ENCODE measurements around the gene UROD. TPM values are rescaled to one million over a fixed set of nuclear protein-coding genes. Genes with fewer than 3 reads are reported as not detected.
"Not testable (repeated sequence)": the region's sequence is repeated elsewhere in the genome, so short reads cannot be mapped to it uniquely, and the experiment has no call there.

Gene UROD
- total RNA-seq, 6 experiments from 2014 or later, result 57.8 to 92.8 (median 71.2) TPM

DNA sequence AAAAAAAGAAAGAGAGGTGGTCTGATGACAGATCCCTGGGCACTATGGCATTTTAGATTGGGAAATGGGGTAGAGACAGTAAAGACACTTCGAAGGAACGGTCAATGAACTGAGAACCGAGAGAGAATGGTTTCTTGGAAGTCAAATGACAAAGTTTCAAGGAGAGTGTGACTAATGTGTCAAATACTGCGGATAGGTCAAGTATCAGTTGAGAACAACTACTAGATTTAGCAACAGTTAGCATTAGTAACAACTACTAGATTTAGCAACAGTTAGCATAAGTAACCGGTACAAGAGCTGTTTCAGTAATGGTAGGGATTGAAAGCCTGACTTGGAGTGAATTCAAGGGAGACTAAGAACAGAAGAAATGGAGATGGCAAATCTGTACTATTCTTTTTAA lies 35.0 kb downstream of the UROD start:
- intact Hi-C loops (cut with DNase I), result no loop called here
- H3K9me3 ChIP-seq, result no peaks in the 10 kb centered on the region
- H3K27ac ChIP-seq, result no peak overlapping the region
- H3K27me3 ChIP-seq, result no peaks in the 10 kb centered on the region
- H3K4me1 ChIP-seq, result no peaks in the 10 kb centered on the region
- no peaks in the 10 kb centered on the region for H3K36me3 ChIP-seq
- no peak overlapping the region for H3K4me3 ChIP-seq
- 78% methylated on average over 4 of the region's 5 CpGs for WGBS (ENCODE audit: insufficient coverage, low coverage, low lambda C conversion rate, missing lambda C conversion rate)
- no peak for TF ChIP-seq POLR2A (IDR thresholded peaks at IDR 0.05)
- TF ChIP-seq, protein P1, sequence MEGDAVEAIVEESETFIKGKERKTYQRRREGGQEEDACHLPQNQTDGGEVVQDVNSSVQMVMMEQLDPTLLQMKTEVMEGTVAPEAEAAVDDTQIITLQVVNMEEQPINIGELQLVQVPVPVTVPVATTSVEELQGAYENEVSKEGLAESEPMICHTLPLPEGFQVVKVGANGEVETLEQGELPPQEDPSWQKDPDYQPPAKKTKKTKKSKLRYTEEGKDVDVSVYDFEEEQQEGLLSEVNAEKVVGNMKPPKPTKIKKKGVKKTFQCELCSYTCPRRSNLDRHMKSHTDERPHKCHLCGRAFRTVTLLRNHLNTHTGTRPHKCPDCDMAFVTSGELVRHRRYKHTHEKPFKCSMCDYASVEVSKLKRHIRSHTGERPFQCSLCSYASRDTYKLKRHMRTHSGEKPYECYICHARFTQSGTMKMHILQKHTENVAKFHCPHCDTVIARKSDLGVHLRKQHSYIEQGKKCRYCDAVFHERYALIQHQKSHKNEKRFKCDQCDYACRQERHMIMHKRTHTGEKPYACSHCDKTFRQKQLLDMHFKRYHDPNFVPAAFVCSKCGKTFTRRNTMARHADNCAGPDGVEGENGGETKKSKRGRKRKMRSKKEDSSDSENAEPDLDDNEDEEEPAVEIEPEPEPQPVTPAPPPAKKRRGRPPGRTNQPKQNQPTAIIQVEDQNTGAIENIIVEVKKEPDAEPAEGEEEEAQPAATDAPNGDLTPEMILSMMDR (IDR thresholded peaks at IDR 0.05), result no peak
- no peak for DNase-seq
- no peak for ATAC-seq

DNA sequence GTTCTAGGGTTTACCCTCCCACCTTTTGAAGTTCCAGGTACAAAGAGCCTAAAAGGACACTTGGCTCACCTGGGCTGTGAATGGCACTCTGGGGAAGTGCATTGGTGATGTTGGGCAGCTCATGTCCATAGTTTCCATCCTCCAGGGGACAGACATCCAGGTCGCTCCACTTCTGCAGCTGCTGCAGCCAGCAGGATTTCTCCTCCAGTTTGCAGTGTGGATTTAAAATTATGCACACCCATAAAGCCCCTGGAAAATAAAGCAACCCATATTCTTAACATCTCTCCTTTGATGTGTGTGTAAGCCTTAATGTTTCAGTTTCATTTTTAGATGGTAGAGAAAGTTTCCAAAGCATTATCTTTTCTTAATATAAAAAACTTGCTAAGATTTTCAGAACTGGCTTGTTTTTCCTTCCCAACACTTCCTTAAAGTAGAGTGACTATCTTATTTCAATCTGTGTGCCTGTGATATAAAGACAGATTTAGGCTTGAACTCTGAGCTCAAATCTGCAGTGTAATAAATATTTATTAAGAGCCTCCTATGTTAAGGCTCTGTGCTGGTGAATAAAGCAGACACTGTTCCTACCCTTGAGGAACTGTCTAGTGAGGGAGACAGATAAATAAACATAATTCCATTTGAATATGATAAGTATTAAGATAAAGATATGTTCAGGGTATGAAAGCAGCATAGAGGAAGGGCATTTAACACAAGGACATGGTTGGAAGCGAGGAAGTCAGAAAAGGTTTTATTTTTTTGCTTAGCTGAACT lies 39.1 kb downstream of the UROD start:
- DNase-seq, result no peak
- WGBS (ENCODE audit: insufficient coverage, low coverage, low lambda C conversion rate, missing lambda C conversion rate), result 33% methylated on average over 1 of the region's 2 CpGs
- no peak for ATAC-seq
- no peak overlapping the region for H3K4me3 ChIP-seq
- no peaks in the 10 kb centered on the region for H3K27me3 ChIP-seq
- intact Hi-C loops (cut with DNase I), result no loop called here
- no peaks in the 10 kb centered on the region for H3K9me3 ChIP-seq
- TF ChIP-seq, protein P1 (IDR thresholded peaks at IDR 0.05), result no peak
- no peak for TF ChIP-seq POLR2A (IDR thresholded peaks at IDR 0.05)
- H3K36me3 ChIP-seq, result no peaks in the 10 kb centered on the region
- H3K27ac ChIP-seq, result no peak overlapping the region
- no peaks in the 10 kb centered on the region for H3K4me1 ChIP-seq

DNA sequence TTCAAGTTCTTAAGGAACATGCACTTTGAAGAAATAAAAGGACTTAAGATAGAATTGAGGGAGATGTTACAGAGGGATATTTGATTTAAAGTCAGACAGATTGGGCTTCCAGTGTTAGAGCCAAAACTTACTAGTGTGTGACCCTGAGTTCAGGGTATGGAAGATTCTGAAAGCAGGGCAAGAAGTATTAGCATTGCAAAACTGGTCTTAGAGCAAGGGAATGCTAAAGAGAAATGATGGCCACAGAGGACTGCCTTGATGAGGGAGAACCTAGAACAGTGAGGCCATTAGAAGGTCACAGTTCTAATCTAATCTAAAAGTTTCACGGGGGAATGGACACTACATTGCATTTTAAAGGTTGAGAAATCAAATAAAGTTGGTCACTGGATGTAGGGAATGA lies 45.5 kb downstream of the UROD start:
- Histone ChIP-seq H3K4me3 (no peak overlapping the region), H3K27ac (no peak overlapping the region), H3K27me3 (no peaks in the 10 kb centered on the region), H3K9me3 (no peaks in the 10 kb centered on the region), H3K4me1 (no peaks in the 10 kb centered on the region), H3K36me3 (no peaks in the 10 kb centered on the region)
- WGBS (ENCODE audit: insufficient coverage, low coverage, low lambda C conversion rate, missing lambda C conversion rate), result 71% methylated on average over 1 of the region's 1 CpG
- DNase-seq (no peak), ATAC-seq (no peak)
- intact Hi-C loops (cut with DNase I), result no loop called here
- TF ChIP-seq, protein P1 (IDR thresholded peaks at IDR 0.05), result no peak
- no peak for TF ChIP-seq POLR2A (IDR thresholded peaks at IDR 0.05)

DNA sequence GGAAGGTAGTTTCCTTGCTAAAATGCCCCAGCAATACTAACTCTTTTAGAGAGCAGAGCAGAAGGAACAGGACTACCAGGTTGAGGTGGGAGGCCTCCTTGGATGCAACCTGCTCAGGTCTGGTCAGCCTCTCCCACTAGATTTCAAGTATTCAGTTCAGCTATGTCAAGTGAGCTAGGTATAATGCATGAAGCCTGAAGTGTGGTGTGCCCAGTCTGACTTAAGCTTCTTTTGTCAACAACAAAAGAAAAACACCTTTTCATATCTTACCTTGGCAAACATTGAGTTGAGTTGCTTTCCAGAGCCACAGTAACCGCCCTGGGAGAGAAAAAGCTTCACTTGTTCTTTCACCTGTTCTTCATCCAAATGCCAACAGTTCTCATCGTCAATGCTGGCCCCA lies 47.8 kb downstream of the UROD start:
- Histone ChIP-seq H3K27me3 (no peaks in the 10 kb centered on the region), H3K36me3 (no peaks in the 10 kb centered on the region), H3K9me3 (no peaks in the 10 kb centered on the region), H3K4me3 (no peak overlapping the region), H3K27ac (no peak overlapping the region), H3K4me1 (no peaks in the 10 kb centered on the region)
- no peak for DNase-seq
- WGBS (ENCODE audit: insufficient coverage, low coverage, low lambda C conversion rate, missing lambda C conversion rate), result 79% methylated on average over 2 of the region's 2 CpGs
- intact Hi-C loops (cut with DNase I), result no loop called here
- no peak for TF ChIP-seq POLR2A (IDR thresholded peaks at IDR 0.05)
- TF ChIP-seq, protein P1 (IDR thresholded peaks at IDR 0.05), result no peak
- no peak for ATAC-seq

DNA sequence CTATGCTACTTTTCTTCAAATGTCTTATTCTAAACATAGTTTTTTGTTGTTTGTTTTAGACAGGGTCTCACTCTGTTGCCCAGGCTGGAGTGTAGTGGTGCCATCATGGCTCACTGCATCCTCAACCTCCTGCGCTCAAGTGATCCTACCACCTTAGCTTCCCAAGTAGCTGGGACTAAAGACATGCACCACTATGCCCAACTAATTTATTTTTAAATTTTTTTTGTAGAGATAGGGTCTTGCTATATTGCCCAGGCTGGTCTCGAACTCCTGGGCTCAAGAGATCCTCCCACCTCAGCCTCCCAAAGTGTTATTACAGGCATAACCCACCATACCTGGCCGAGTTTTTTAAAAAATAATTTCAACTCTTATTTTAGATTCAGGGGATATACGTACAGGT lies 50.4 kb downstream of the UROD start:
- 84% methylated on average over 4 of the region's 4 CpGs for WGBS (ENCODE audit: insufficient coverage, low coverage, low lambda C conversion rate, missing lambda C conversion rate)
- H3K4me1 ChIP-seq; ATAC-seq; H3K4me3 ChIP-seq; H3K27me3 ChIP-seq; H3K27ac ChIP-seq; H3K9me3 ChIP-seq; DNase-seq; intact Hi-C loops (cut with DNase I); H3K36me3 ChIP-seq: not testable (repeated sequence)

Measured in right lobe of liver (tissue), 6 donors.